Gastrocnemius medialis (tissue), 4 donors: ENCODE data around the gene ADAM12. TPM values are rescaled to one million over a fixed set of nuclear protein-coding genes. Genes with fewer than 3 reads are reported as not detected.

ENCODE experiments used
- ATAC-seq, 2 donors: fragments of 150-250 bp; one replicate each; pipeline ENCODE4 v1.9.1; 2016
- DNase-seq, 2 donors: peaks; one replicate each; pipeline ENCODE4 v3.0.0-alpha.2; 2019
- H3K27ac ChIP-seq, 4 donors: fragments of 200-600 bp; sonication (generic); 1 replicate in 1 of 4; 2 replicates in 3 of 4; pipeline ENCODE4 v1.5.1; 2016 to 2018; ENCODE audit warnings: mild to moderate bottlenecking in 2 of 4, moderate library complexity in 1 of 4
- H3K27me3 ChIP-seq, 3 donors: fragments of 200-600 bp; sonication (generic) in 2 of 3; 1 replicate in 1 of 3; 2 replicates in 2 of 3; pipeline versions ENCODE4 v1.5.1 to v1.6.0; 2016 to 2019; ENCODE audit warnings: mild to moderate bottlenecking in 1 of 3, moderate library complexity in 1 of 3
- H3K36me3 ChIP-seq, 2 donors: fragments of 200-600 bp; sonication (generic) in 1 of 2; one replicate each; pipeline ENCODE4 v1.5.1; 2017 to 2018
- H3K4me1 ChIP-seq, 2 donors: fragments of 200-600 bp; sonication (generic) in 1 of 2; one replicate each; pipeline ENCODE4 v1.5.1; 2016 to 2017; ENCODE audit warnings: mild to moderate bottlenecking in 2 of 2
- H3K4me3 ChIP-seq, 4 donors: fragments of 200-600 bp; sonication (generic) in 3 of 4; 1 replicate in 1 of 4; 2 replicates in 3 of 4; pipeline ENCODE4 v1.5.1; 2016 to 2019; ENCODE audit warnings: mild to moderate bottlenecking in 2 of 4
- H3K9me3 ChIP-seq, 3 donors: fragments of 200-600 bp; sonication (generic) in 2 of 3; 1 replicate in 1 of 3; 2 replicates in 2 of 3; pipeline ENCODE4 v1.5.1; 2016 to 2019
- CTCF ChIP-seq, 5 experiments: fragments of 450-650 bp in 3 of 5; fragments of 200-600 bp in 2 of 5; sonication (generic) in 2 of 5; IDR thresholded peaks in 4 of 5; conservative IDR thresholded peaks in 1 of 5; 1 replicate in 4 of 5; 2 replicates in 1 of 5; pipeline ENCODE4 v1.5.1; 2016 to 2019; ENCODE audit warnings: antibody characterized with exemption in 5 of 5, mild to moderate bottlenecking in 3 of 5, moderate library complexity in 3 of 5
- POLR2A ChIP-seq, 2 donors: fragments of 450-650 bp; IDR thresholded peaks; one replicate each; pipeline ENCODE4 v1.6.1; 2017; ENCODE audit warnings: antibody characterized with exemption in 2 of 2, mild to moderate bottlenecking in 2 of 2, moderate library complexity in 2 of 2
- in situ Hi-C, 4 donors: fragments of 200-750 bp; cut with MboI; loops; one replicate each; pipeline versions ENCODE4 v1.15.0 to v1.8.0; 2017; ENCODE audit warnings: low sequenced_read_pairs in 4 of 4
- intact Hi-C: fragments of 100-400 bp; cut with DNase I; formaldehyde crosslinking; loops from one replicate; pipeline ENCODE4 v1.15.1; 2023; ENCODE audit warnings: low total_unique reads
- total RNA-seq, 4 donors: library from RNA; depleted of rRNA; stranded (reverse); fragments of >200 nt; gene quantifications; one replicate each; pipeline versions ENCODE4 v1.1.0 to v1.2.3, GENCODE V29; 2016

Gene ADAM12
- total RNA-seq, 4 donors from 2014 or later = 0.10 TPM; not detected in 3

- Histone ChIP-seq H3K27ac (no peak overlapping the region), H3K36me3 (no peaks in the 10 kb centered on the region), H3K4me3 (no peak overlapping the region), H3K4me1 (no peaks in the 10 kb centered on the region), H3K9me3 (no peaks in the 10 kb centered on the region), H3K27me3 (no peaks in the 10 kb centered on the region)
- TF ChIP-seq CTCF (IDR thresholded peaks at IDR 0.05 in 4 of 5, conservative IDR thresholded peaks at IDR 0.05 in 1 of 5) (no peak), POLR2A (IDR thresholded peaks at IDR 0.05) (no peak)
- DNase-seq (no peak), ATAC-seq (no peak)
- intact Hi-C loops (no loop called here), in situ Hi-C loops (no loop called here)
Observed at GRCh38 chr10:126146771-126147170, 241.5 kb downstream of the ADAM12 start.

DNA sequence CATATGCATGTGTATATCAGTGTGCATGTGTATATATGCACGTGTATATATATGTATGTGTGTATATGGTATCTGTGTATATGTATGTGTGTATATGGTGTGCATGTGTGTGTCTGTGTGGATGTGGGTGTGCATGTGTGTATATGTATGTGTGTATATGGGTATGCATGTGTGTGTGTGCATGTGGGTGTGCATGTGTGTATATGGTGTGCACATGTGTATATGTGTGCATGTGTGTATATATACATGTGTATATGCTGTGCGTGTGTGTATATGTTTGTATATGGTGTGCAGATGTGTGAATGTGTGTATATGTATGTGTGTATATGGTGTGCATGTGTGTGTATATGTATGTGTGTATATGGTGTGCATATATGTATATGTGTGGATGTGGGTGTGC is 245.2 kb downstream of the ADAM12 start:
- Histone ChIP-seq H3K27ac (no peak overlapping the region), H3K4me1 (no peaks in the 10 kb centered on the region), H3K9me3 (no peaks in the 10 kb centered on the region), H3K27me3 (no peaks in the 10 kb centered on the region), H3K4me3 (no peak overlapping the region), H3K36me3 (no peaks in the 10 kb centered on the region)
- TF ChIP-seq CTCF (IDR thresholded peaks at IDR 0.05 in 4 of 5, conservative IDR thresholded peaks at IDR 0.05 in 1 of 5) = no peak
- no peak for TF ChIP-seq POLR2A (IDR thresholded peaks at IDR 0.05)
- DNase-seq (no peak), ATAC-seq (no peak)
- intact Hi-C loops = no loop called here
- in situ Hi-C loops = no loop called here

GRCh38 chr10:126140746-126141273 is 247.5 kb downstream of the ADAM12 start:
- no peak overlapping the region for H3K4me3 ChIP-seq
- no peaks in the 10 kb centered on the region for H3K36me3 ChIP-seq
- intact Hi-C loops = no loop called here
- no peaks in the 10 kb centered on the region for H3K27me3 ChIP-seq
- no peak overlapping the region for H3K27ac ChIP-seq
- no peak for DNase-seq
- no peaks in the 10 kb centered on the region for H3K4me1 ChIP-seq
- in situ Hi-C loops = no loop called here
- ATAC-seq = no peak
- TF ChIP-seq CTCF (IDR thresholded peaks at IDR 0.05 in 4 of 5, conservative IDR thresholded peaks at IDR 0.05 in 1 of 5) (no peak), POLR2A (IDR thresholded peaks at IDR 0.05) (no peak)
- H3K9me3 ChIP-seq = no peaks in the 10 kb centered on the region

DNA sequence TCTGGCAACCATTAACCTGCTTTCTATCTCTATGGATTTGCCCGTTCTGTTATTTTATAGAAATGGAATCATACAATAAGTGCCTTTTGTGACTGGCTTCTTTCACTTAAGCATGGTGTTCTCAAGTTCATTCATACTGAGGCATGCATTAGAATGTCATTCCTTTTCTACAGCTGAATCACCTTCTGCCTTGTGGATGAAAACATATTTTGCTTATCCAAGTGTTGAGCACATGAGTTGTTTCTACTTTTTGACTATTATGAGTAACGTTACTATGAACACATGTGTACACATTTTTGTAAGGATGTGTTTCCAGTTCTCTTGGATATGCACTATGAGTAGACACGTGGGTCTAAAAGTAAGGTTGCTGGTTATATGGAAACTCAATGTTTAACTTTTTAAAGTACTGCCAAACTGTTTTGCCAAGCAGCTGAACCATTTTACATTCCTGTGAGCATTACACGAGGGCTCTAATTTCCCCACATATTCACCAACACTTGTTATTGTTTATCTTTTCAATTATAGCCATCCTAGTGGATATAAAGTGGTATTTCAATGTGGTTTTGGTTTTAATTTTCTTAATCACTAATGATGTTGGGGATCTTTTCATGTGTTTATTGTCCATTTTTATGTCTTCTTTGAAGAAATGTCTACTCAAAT is 250.6 kb downstream of the ADAM12 start:
- ATAC-seq (no peak), DNase-seq (no peak)
- H3K36me3 ChIP-seq = no peaks in the 10 kb centered on the region
- in situ Hi-C loops = no loop called here
- no peak overlapping the region for H3K4me3 ChIP-seq
- TF ChIP-seq POLR2A (IDR thresholded peaks at IDR 0.05) (no peak), CTCF (IDR thresholded peaks at IDR 0.05 in 4 of 5, conservative IDR thresholded peaks at IDR 0.05 in 1 of 5) (no peak)
- H3K27me3 ChIP-seq = no peaks in the 10 kb centered on the region
- intact Hi-C loops = no loop called here
- no peaks in the 10 kb centered on the region for H3K9me3 ChIP-seq
- H3K4me1 ChIP-seq = no peaks in the 10 kb centered on the region
- H3K27ac ChIP-seq = no peak overlapping the region
